K562 treated with DMSO at 1 percent for 48 hours (cell line): Measurements from ENCODE around the gene NOL3. TPM values are rescaled to one million over a fixed set of nuclear protein-coding genes. Genes with fewer than 3 reads are reported as not detected.

ENCODE experiments used
- total RNA-seq: library from RNA; unstranded; fragments of 300-600 nt; gene quantifications from 2 replicates; pipeline ENCODE4 v1.2.3, GENCODE V29; 2022; ENCODE audit warnings: low replicate concordance; ENCODE audit errors: extremely low read depth

The NOL3 gene
- not detected in 2 replicates for total RNA-seq

GRCh38 chr16:67170168-67170948 lies at the start of gene NOL3:
NOL3 (plus strand) TSS chr16:67170538.

GRCh38 chr16:67150833-67151396 lies 19.4 kb upstream of the NOL3 start, which contains the start of gene B3GNT9:
B3GNT9 (minus strand) TSS chr16:67150998; CDS start chr16:67150485, 513 bp downstream.

GRCh38 chr16:67164599-67165061 lies 5.7 kb upstream of the NOL3 start, which contains the start of gene HSF4:
HSF4 (plus strand) TSS chr16:67164745; CDS start chr16:67164812, 67 bp downstream.

GRCh38 chr16:67183627-67184452 lies 13.5 kb downstream of the NOL3 start, which contains the start of gene MATCAP1:
MATCAP1 (minus strand) TSS chr16:67183963; CDS start chr16:67180610, 3,353 bp downstream.

GRCh38 chr16:67190041-67190440 lies 19.7 kb downstream of the NOL3 start, which contains the start of gene EXOC3L1:
EXOC3L1 (minus strand) TSS chr16:67190136; CDS start chr16:67189676, 460 bp downstream.

GRCh38 chr16:67191995-67192681 lies 21.8 kb downstream of the NOL3 start, which contains the start of gene E2F4:
E2F4 (plus strand) TSS chr16:67192155; CDS start chr16:67192228, 73 bp downstream.

GRCh38 chr16:67199011-67199807 lies 28.9 kb downstream of the NOL3 start, which contains the start of gene ELMO3:
ELMO3 (plus strand) TSS chr16:67199131; CDS start chr16:67199327, 196 bp downstream.

Other genes with a start within 250 kb of the NOL3 start
- gene RRAD, start 245.0 kb upstream of the NOL3 start, total RNA-seq, result not detected in 2 replicates
- gene CIAO2B, start 236.1 kb upstream of the NOL3 start, total RNA-seq, result not detected in 2 replicates
- not detected in 2 replicates for gene CES2, start 235.0 kb upstream of the NOL3 start, total RNA-seq
- not detected in 2 replicates for gene CES3, start 209.3 kb upstream of the NOL3 start, total RNA-seq
- gene CES4A, start 181.9 kb upstream of the NOL3 start, total RNA-seq, result not detected in 2 replicates
- 506 TPM in 1 of 2 replicates, not detected in the other for gene CBFB, start 141.4 kb upstream of the NOL3 start, total RNA-seq
- not detected in 2 replicates for gene PHAF1, start 60.6 kb upstream of the NOL3 start, total RNA-seq
- not detected in 2 replicates for gene B3GNT9, start 19.5 kb upstream of the NOL3 start, total RNA-seq
- not detected in 2 replicates for gene TRADD, start 10.6 kb upstream of the NOL3 start, total RNA-seq
- not detected in 2 replicates for gene FBXL8, start 10.6 kb upstream of the NOL3 start, total RNA-seq
- not detected in 2 replicates for gene HSF4, start 5.8 kb upstream of the NOL3 start, total RNA-seq
- gene MATCAP1, start 13.4 kb downstream of the NOL3 start, total RNA-seq, result not detected in 2 replicates
- not detected in 2 replicates for gene EXOC3L1, start 19.6 kb downstream of the NOL3 start, total RNA-seq
- gene E2F4, start 21.6 kb downstream of the NOL3 start, total RNA-seq, result not detected in 2 replicates
- gene ELMO3, start 28.6 kb downstream of the NOL3 start, total RNA-seq, result not detected in 2 replicates
- gene TMEM208, start 56.6 kb downstream of the NOL3 start, total RNA-seq, result not detected in 2 replicates
- not detected in 2 replicates for gene FHOD1, start 76.9 kb downstream of the NOL3 start, total RNA-seq
- gene SLC9A5, start 78.4 kb downstream of the NOL3 start, total RNA-seq, result not detected in 2 replicates
- not detected in 2 replicates for gene PLEKHG4, start 109.0 kb downstream of the NOL3 start, total RNA-seq
- gene KCTD19, start 156.2 kb downstream of the NOL3 start, total RNA-seq, result not detected in 2 replicates
- gene LRRC36, start 156.3 kb downstream of the NOL3 start, total RNA-seq, result not detected in 2 replicates
- not detected in 2 replicates for gene TPPP3, start 223.0 kb downstream of the NOL3 start, total RNA-seq
- gene ZDHHC1, start 245.9 kb downstream of the NOL3 start, total RNA-seq, result not detected in 2 replicates